Loucy (cell line): ENCODE results near the gene TMC3.

Source experiments
- H2AFZ ChIP-seq: fragments of 200-600 bp; sonication (generic); 2 replicates; pipeline ENCODE4 v1.6.0; 2016; ENCODE audit warnings: antibody characterized with exemption, mild to moderate bottlenecking, low read length, moderate library complexity
- H3F3A ChIP-seq: fragments of 200-600 bp; 2 replicates; pipeline ENCODE4 v1.6.0; 2016; ENCODE audit warnings: antibody characterized with exemption, low read depth, mild to moderate bottlenecking
- H3K27me3 ChIP-seq: fragments of 200-600 bp; sonication (generic); 2 replicates; pipeline ENCODE4 v1.6.1; 2014; ENCODE audit warnings: low read length, mild to moderate bottlenecking; ENCODE audit not compliant: insufficient read depth, poor library complexity, severe bottlenecking
- H3K36me3 ChIP-seq: fragments of 200-600 bp; sonication (generic); 2 replicates; pipeline ENCODE4 v1.6.1; 2016; ENCODE audit warnings: low read length; ENCODE audit not compliant: insufficient read depth
- H3K4me1 ChIP-seq: fragments of 200-600 bp; sonication (generic); 2 replicates; pipeline ENCODE4 v1.5.1; 2014; ENCODE audit warnings: low read length, mild to moderate bottlenecking; ENCODE audit not compliant: insufficient read depth, poor library complexity, severe bottlenecking
- H3K4me2 ChIP-seq: fragments of 200-600 bp; sonication (generic); 2 replicates; pipeline ENCODE4 v1.6.0; 2014; ENCODE audit warnings: antibody characterized with exemption, low read length, low read depth, mild to moderate bottlenecking; ENCODE audit not compliant: poor library complexity, severe bottlenecking
- H3K4me3 ChIP-seq: fragments of 200-600 bp; sonication (generic); 2 replicates; pipeline ENCODE4 v1.5.1; 2014; ENCODE audit warnings: low read length, mild to moderate bottlenecking, mixed read lengths; ENCODE audit not compliant: poor library complexity, severe bottlenecking
- H3K79me2 ChIP-seq: fragments of 200-600 bp; sonication (generic); 2 replicates; pipeline ENCODE4 v1.6.1; 2014; ENCODE audit warnings: low read length; ENCODE audit not compliant: insufficient read depth
- H3K9ac ChIP-seq: fragments of 200-600 bp; sonication (generic); 2 replicates; pipeline ENCODE4 v1.6.0; 2014; ENCODE audit warnings: mild to moderate bottlenecking, low read depth, low read length, moderate library complexity; ENCODE audit not compliant: poor library complexity, severe bottlenecking
- H3K9me2 ChIP-seq: fragments of 200-600 bp; sonication (generic); replicated peaks from 2 replicates; pipeline ENCODE4 v1.6.1; 2016; ENCODE audit warnings: low read depth, low read length, mixed read lengths
- H3K9me3 ChIP-seq: fragments of 200-600 bp; sonication (generic); 2 replicates; pipeline ENCODE4 v1.6.1; 2014; ENCODE audit warnings: mild to moderate bottlenecking, antibody characterized with exemption, low read length, low read depth; ENCODE audit not compliant: insufficient read depth
- H4K20me1 ChIP-seq: fragments of 200-600 bp; sonication (generic); 2 replicates; pipeline ENCODE4 v1.6.0; 2014; ENCODE audit warnings: antibody characterized with exemption, low read length, mild to moderate bottlenecking; ENCODE audit not compliant: insufficient read depth, poor library complexity, severe bottlenecking
- EZH2phosphoT487 ChIP-seq: fragments of 200-600 bp; IDR thresholded peaks from 2 replicates; pipeline ENCODE4 v1.6.1; 2018; ENCODE audit warnings: antibody characterized with exemption, mild to moderate bottlenecking, moderate library complexity, borderline replicate concordance
- TF ChIP-seq, protein P1 (sequence below): fragments of 200-600 bp; sonication (generic); conservative IDR thresholded peaks from 2 replicates; pipeline ENCODE4 v1.5.1; 2014; ENCODE audit warnings: mild to moderate bottlenecking, antibody characterized with exemption, low read length

TMC3 gene

DNA sequence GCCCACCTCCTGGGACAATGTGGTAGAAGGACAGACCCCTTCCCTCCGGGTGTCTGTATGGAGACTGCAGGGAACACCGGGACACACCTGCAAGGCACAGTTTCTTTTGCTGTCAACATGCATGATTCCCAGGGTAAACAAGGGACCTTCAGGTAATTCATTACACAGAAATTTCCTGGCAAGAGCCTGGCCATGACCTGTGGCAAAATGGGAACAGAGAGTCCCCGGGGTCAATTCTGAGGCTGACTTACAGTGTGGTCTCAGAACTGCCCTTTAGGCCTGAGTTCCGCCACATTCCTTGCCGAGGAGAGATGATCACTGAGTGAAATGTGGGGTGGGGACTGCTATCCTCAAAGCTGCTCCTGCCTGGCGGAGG, 56.4 kb downstream of the TMC3 start:
- Histone ChIP-seq H3K4me3 (no peak overlapping the region), H3K27me3 (no peaks in the 10 kb centered on the region), H3K9ac (no peak overlapping the region), H3K79me2 (no peaks in the 10 kb centered on the region), H3K4me2 (no peak overlapping the region), H3K4me1 (no peaks in the 10 kb centered on the region), H3F3A (no peaks in the 10 kb centered on the region), H2AFZ (no peak overlapping the region), H4K20me1 (no peaks in the 10 kb centered on the region), H3K36me3 (peaks cover 6% of the 10 kb centered on the region; the same call in 1 of the 2 replicates), H3K9me2 (no peaks in the 10 kb centered on the region), H3K9me3 (no peaks in the 10 kb centered on the region)
- TF ChIP-seq EZH2phosphoT487 = no peak
- TF ChIP-seq, protein P1, sequence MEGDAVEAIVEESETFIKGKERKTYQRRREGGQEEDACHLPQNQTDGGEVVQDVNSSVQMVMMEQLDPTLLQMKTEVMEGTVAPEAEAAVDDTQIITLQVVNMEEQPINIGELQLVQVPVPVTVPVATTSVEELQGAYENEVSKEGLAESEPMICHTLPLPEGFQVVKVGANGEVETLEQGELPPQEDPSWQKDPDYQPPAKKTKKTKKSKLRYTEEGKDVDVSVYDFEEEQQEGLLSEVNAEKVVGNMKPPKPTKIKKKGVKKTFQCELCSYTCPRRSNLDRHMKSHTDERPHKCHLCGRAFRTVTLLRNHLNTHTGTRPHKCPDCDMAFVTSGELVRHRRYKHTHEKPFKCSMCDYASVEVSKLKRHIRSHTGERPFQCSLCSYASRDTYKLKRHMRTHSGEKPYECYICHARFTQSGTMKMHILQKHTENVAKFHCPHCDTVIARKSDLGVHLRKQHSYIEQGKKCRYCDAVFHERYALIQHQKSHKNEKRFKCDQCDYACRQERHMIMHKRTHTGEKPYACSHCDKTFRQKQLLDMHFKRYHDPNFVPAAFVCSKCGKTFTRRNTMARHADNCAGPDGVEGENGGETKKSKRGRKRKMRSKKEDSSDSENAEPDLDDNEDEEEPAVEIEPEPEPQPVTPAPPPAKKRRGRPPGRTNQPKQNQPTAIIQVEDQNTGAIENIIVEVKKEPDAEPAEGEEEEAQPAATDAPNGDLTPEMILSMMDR = no peak

DNA sequence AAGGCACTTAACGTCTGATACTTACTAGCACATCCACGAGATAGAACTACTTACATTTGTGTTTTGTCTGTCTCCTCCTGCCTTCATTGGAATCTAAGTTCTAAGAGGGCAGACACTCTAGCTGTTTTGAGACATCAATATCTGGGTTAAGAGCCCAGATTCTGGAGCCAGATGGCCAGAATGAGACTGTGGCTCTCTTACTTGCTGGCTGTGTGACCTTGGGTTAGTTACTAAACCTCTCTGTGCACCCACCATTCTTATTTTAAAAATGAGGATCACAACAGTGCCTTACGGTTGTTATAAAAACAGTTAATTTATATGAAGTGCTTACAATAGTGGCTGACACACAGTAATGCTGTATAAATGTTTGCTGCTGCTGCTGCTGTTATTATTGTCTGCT, 57.7 kb downstream of the TMC3 start:
- H3K4me1 ChIP-seq = no peaks in the 10 kb centered on the region
- no peak overlapping the region for H3K9ac ChIP-seq
- H3K4me3 ChIP-seq = no peak overlapping the region
- no peaks in the 10 kb centered on the region for H3K9me2 ChIP-seq
- H3K27me3 ChIP-seq = no peaks in the 10 kb centered on the region
- no peak overlapping the region for H2AFZ ChIP-seq
- no peaks in the 10 kb centered on the region for H3F3A ChIP-seq
- TF ChIP-seq EZH2phosphoT487 = no peak
- TF ChIP-seq, protein P1 = no peak
- no peaks in the 10 kb centered on the region for H3K79me2 ChIP-seq
- peaks cover 16% of the 10 kb centered on the region; the same call in 1 of the 2 replicates for H3K36me3 ChIP-seq
- no peaks in the 10 kb centered on the region for H4K20me1 ChIP-seq
- H3K9me3 ChIP-seq = no peaks in the 10 kb centered on the region
- no peak overlapping the region for H3K4me2 ChIP-seq

DNA sequence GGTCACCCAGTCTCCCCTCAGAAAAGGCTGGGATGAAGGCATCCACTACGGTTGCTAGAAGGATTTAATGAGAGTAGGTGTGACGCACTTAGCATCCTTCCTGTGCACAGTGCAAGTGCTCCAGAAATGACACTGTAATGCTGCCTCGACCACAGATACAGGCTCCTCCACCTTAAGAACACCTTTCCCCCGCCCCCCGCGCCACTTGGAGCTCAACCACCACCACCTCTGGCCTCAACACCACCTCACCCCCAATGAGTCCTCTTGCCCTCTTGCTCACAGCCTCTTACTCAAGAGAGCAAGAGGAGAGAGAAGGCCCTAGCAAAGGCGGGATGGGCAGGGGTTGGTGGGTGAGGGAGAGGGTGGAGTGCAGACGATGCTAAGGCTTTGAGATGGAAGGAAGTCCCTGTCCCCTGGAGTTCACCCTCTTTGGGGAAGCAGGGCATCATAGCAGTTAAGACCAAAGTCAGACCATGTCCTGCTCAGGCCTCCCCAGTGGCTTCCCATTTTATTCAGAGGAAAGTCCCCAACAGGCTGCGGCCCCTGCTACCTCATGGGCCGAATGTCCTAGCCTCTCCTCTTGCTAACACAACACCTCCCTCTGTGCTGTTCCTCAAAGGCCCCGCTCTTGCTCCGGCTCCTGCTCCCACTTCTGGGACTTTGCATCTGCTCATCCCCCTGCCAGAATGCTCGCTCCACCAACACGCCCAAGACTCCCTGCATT, 58.4 kb downstream of the TMC3 start:
- Histone ChIP-seq H3K9ac (no peak overlapping the region), H2AFZ (no peak overlapping the region), H3K4me2 (no peak overlapping the region), H3F3A (no peaks in the 10 kb centered on the region), H3K79me2 (no peaks in the 10 kb centered on the region), H3K4me3 (no peak overlapping the region), H4K20me1 (no peaks in the 10 kb centered on the region), H3K9me3 (no peaks in the 10 kb centered on the region), H3K27me3 (no peaks in the 10 kb centered on the region), H3K36me3 (peaks cover 16% of the 10 kb centered on the region; the same call in 1 of the 2 replicates), H3K9me2 (no peaks in the 10 kb centered on the region), H3K4me1 (no peaks in the 10 kb centered on the region)
- TF ChIP-seq EZH2phosphoT487 = no peak
- TF ChIP-seq, protein P1 = no peak
